SK-N-MC (cell line): Measurements from ENCODE around the gene TUB.

Experiments
- EZH2 ChIP-seq: fragments of 200-600 bp; sonication (generic); IDR thresholded peaks from one replicate; pipeline ENCODE4 v1.6.1; 2017; ENCODE audit warnings: antibody characterized with exemption
- FOXP2 ChIP-seq: optimal IDR thresholded peaks from 2 replicates; pipeline ENCODE3; 2011; ENCODE audit warnings: mild to moderate bottlenecking, moderate library complexity; ENCODE audit not compliant: insufficient read depth; ENCODE audit errors: extremely low read length, control extremely low read depth
- POLR2AphosphoS5 ChIP-seq: IDR thresholded peaks from 2 replicates; pipeline ENCODE4 v1.6.1; 2012; ENCODE audit warnings: mild to moderate bottlenecking, low read depth, low read length, borderline replicate concordance

DNA sequence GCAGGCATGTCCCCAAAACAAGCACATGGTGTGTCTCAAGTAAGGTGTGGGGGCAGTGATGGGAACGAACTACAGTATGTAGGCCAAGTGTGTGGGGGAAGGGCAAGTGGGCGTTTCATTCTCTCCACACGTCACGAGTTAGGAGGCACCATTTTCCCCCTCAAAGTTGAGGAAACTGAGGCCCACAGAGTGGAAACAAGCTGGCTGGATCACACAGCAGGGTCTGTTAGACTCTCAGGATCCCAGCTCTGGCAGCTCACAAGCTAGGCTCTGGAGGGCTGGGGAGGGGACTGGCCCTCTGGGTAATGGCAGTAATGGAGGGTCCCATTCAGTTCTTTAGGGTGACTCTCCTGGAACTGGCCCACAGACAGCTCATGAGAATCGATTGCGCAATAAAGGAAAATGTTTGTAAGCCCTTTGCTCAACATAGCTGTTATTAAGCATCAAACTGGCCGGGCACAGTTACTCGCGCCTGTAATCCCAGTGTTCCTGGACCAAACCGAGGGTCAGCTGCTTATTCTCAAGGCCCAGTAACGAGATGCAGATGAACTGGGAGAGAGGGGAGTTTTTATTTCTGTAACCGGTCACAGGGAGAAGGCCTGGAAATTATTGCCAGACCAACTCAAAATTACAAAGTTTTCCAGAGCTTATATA, 24.1 kb upstream of the TUB start:
- no peak for TF ChIP-seq EZH2
- no peak for TF ChIP-seq POLR2AphosphoS5
- TF ChIP-seq FOXP2 = no peak
